ENCODE data around the gene ZNF74.

DNA sequence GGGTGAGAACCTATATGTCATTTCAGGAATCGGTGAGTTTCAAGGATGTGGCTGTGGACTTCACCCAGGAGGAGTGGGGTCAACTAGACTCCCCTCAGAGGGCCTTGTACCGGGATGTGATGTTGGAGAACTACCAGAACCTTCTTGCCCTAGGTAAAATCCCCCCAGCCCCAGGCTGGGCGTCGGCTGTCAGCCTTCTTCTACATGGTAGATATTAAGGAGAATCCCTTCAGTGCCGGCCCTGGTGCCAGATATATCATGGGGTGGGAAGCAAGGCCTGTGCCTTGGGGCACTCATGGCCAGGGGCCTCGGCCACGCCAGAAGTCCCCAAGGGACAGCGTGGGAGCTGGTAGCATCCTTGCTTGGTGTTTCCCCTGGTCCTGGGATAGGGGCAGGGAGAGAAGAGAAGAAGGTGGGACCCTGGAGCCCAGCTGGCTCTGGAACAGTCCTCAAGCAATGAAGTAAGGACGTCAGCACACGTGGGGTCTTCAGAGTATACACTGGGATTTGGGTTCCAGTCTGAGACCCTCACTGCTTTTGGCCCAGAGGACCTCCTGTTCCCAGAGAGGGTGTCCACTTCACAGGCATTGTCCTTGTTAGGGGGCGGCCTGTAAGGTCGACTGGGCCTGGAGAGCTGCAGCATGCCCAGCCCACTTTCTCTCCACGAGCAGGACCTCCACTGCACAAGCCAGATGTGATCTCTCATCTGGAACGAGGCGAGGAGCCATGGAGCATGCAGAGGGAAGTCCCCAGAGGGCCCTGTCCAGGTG is 6.8 kb downstream of the ZNF74 start:
- TF ChIP-seq CTCF (IDR thresholded peaks at IDR 0.05) (no peak), POLR2A (IDR thresholded peaks at IDR 0.05; ENCODE audit: low read depth) (no peak), EP300 (IDR thresholded peaks at IDR 0.05) (no peak)
